H9 (cell line): ENCODE data around the gene EPHA3. TPM values are rescaled to one million over a fixed set of nuclear protein-coding genes. Genes with fewer than 3 reads are reported as not detected.

Source experiments
- DNase-seq: peaks from one replicate; pipeline ENCODE4 v3.0.0-alpha.2; 2017
- H2AFZ ChIP-seq: one replicate; pipeline ENCODE4 v1.6.1; 2013; ENCODE audit warnings: mild to moderate bottlenecking, low read length, control low read depth, moderate library complexity
- H2AK5ac ChIP-seq: 2 replicates; pipeline ENCODE4 v1.6.1; 2013; ENCODE audit warnings: low read length, control low read depth, mixed read lengths; ENCODE audit not compliant: insufficient read length
- H2BK120ac ChIP-seq: one replicate; pipeline ENCODE4 v1.6.1; 2013; ENCODE audit warnings: low read depth, mild to moderate bottlenecking, low read length, control low read depth, inconsistent platforms; ENCODE audit not compliant: poor library complexity, severe bottlenecking
- H2BK12ac ChIP-seq: 2 replicates; pipeline ENCODE4 v1.6.1; 2013; ENCODE audit warnings: low read length, control low read depth, mixed read lengths, low read depth; ENCODE audit not compliant: insufficient read length
- H2BK15ac ChIP-seq: 2 replicates; pipeline ENCODE4 v1.6.1; 2013; ENCODE audit warnings: low read depth, low read length, control low read depth
- H2BK20ac ChIP-seq: one replicate; pipeline ENCODE4 v1.6.1; 2013; ENCODE audit warnings: low read depth, mild to moderate bottlenecking, low read length, control low read depth, inconsistent platforms; ENCODE audit not compliant: poor library complexity, severe bottlenecking
- H2BK5ac ChIP-seq: 2 replicates; pipeline ENCODE4 v1.6.1; 2013; ENCODE audit warnings: low read length, control low read depth, mixed read lengths; ENCODE audit not compliant: insufficient read length
- H3K14ac ChIP-seq: 2 replicates; pipeline ENCODE4 v1.6.1; 2013; ENCODE audit warnings: low read length, control low read depth; ENCODE audit not compliant: insufficient read depth
- H3K18ac ChIP-seq: 2 replicates; pipeline ENCODE4 v1.6.1; 2013; ENCODE audit warnings: low read depth, mild to moderate bottlenecking, mixed read lengths, low read length, control low read depth; ENCODE audit not compliant: insufficient read length
- H3K23ac ChIP-seq: 2 replicates; pipeline ENCODE4 v1.6.1; 2013; ENCODE audit warnings: low read length, control low read depth, mixed read lengths, low read depth; ENCODE audit not compliant: insufficient read length
- H3K23me2 ChIP-seq: 2 replicates; pipeline ENCODE4 v1.6.1; 2013; ENCODE audit warnings: low read depth, mild to moderate bottlenecking, mixed read lengths, low read length, control low read depth; ENCODE audit not compliant: insufficient read length, poor library complexity, severe bottlenecking
- H3K27ac ChIP-seq: 2 replicates; pipeline ENCODE4 v1.5.1; 2013; ENCODE audit warnings: low read length, control low read depth, mixed read lengths, low read depth; ENCODE audit not compliant: insufficient read length
- H3K27me3 ChIP-seq: 2 replicates; pipeline ENCODE4 v1.6.1; 2013; ENCODE audit warnings: low read length, control low read depth, inconsistent platforms; ENCODE audit not compliant: insufficient read depth
- H3K4ac ChIP-seq: 2 replicates; pipeline ENCODE4 v1.6.1; 2013; ENCODE audit warnings: low read depth, mild to moderate bottlenecking, control low read depth, inconsistent platforms, low read length, moderate library complexity
- H3K4me1 ChIP-seq: 2 replicates; pipeline ENCODE4 v1.6.1; 2013; ENCODE audit warnings: low read length, control low read depth, inconsistent platforms; ENCODE audit not compliant: insufficient read depth
- H3K4me2 ChIP-seq: 2 replicates; pipeline ENCODE4 v1.6.1; 2013; ENCODE audit warnings: low read length, control low read depth, mixed read lengths; ENCODE audit not compliant: insufficient read length, insufficient read depth
- H3K56ac ChIP-seq: 2 replicates; pipeline ENCODE4 v1.6.1; 2013; ENCODE audit warnings: low read depth, mild to moderate bottlenecking, mixed read lengths, low read length, control low read depth; ENCODE audit not compliant: insufficient read length
- H3K79me1 ChIP-seq: 2 replicates; pipeline ENCODE4 v1.6.1; 2013; ENCODE audit warnings: low read depth, mild to moderate bottlenecking, moderate library complexity, low read length, control low read depth, inconsistent platforms; ENCODE audit not compliant: insufficient read depth, poor library complexity, severe bottlenecking
- H3K79me2 ChIP-seq: 2 replicates; pipeline ENCODE4 v1.6.1; 2013; ENCODE audit warnings: low read length, control low read depth, inconsistent platforms; ENCODE audit not compliant: insufficient read depth
- H3K9ac ChIP-seq: 2 replicates; pipeline ENCODE4 v1.6.1; 2013; ENCODE audit warnings: low read length, control low read depth, mixed read lengths; ENCODE audit not compliant: insufficient read length; ENCODE audit errors: extremely low read depth
- H3K9me3 ChIP-seq: one replicate; pipeline ENCODE4 v1.6.1; 2013; ENCODE audit warnings: low read depth, low read length, inconsistent platforms; ENCODE audit not compliant: control insufficient read depth
- H3T11ph ChIP-seq: one replicate; pipeline ENCODE4 v1.6.1; 2013; ENCODE audit warnings: mild to moderate bottlenecking, low read length, control low read depth, inconsistent platforms
- H4K20me1 ChIP-seq: one replicate; pipeline ENCODE4 v1.6.1; 2013; ENCODE audit not compliant: control insufficient read depth, insufficient read length, insufficient read depth
- H4K5ac ChIP-seq: 2 replicates; pipeline ENCODE4 v1.6.1; 2013; ENCODE audit warnings: low read depth, mild to moderate bottlenecking, mixed read lengths, low read length, control low read depth; ENCODE audit not compliant: insufficient read length
- H4K8ac ChIP-seq: replicated peaks from 2 replicates; pipeline ENCODE4 v1.6.1; 2013; ENCODE audit warnings: low read length, control low read depth, mixed read lengths, low read depth; ENCODE audit not compliant: insufficient read length
- H4K91ac ChIP-seq: 2 replicates; pipeline ENCODE4 v1.6.1; 2013; ENCODE audit warnings: low read depth, mild to moderate bottlenecking, moderate library complexity, mixed read lengths, low read length, control low read depth; ENCODE audit not compliant: insufficient read length
- H3K27ac Mint-ChIP-seq, 3 experiments: 2 replicates in 2 of 3; 3 replicates in 1 of 3; pipeline ENCODE4 v1.8.0; 2020 to 2021; ENCODE audit warnings: mixed read lengths in 3 of 3, mild to moderate bottlenecking in 1 of 3, moderate library complexity in 1 of 3
- H3K27me3 Mint-ChIP-seq: 2 replicates; pipeline ENCODE4 v1.8.0; 2021; ENCODE audit warnings: low read depth, mild to moderate bottlenecking, moderate library complexity, mixed read lengths
- H3K36me3 Mint-ChIP-seq, 3 experiments: 2 replicates in 2 of 3; 3 replicates in 1 of 3; pipeline ENCODE4 v1.8.0; 2020 to 2021; ENCODE audit warnings: low read depth in 3 of 3, mixed read lengths in 3 of 3; ENCODE audit not compliant: insufficient read depth in 1 of 3
- H3K4me1 Mint-ChIP-seq, 2 experiments: 2 replicates each; pipeline ENCODE4 v1.8.0; 2020; ENCODE audit warnings: mixed read lengths in 2 of 2
- H3K4me3 Mint-ChIP-seq, 2 experiments: 2 replicates in 1 of 2; 3 replicates in 1 of 2; pipeline ENCODE4 v1.8.0; 2020 to 2021; ENCODE audit warnings: mild to moderate bottlenecking in 2 of 2, mixed read lengths in 2 of 2, moderate library complexity in 1 of 2
- H3K9me3 Mint-ChIP-seq, 2 experiments: 2 replicates in 1 of 2; 3 replicates in 1 of 2; pipeline ENCODE4 v1.8.0; 2020; ENCODE audit warnings: mild to moderate bottlenecking in 2 of 2, mixed read lengths in 2 of 2, moderate library complexity in 1 of 2
- WGBS: extraction: QIAGEN DNeasy Blood & Tissue Kit; methylation state at CpG from one replicate; pipeline ENCODE4 v1.1.7; 2013; ENCODE audit warnings: missing lambda C conversion rate, low lambda C conversion rate, mixed read lengths; ENCODE audit not compliant: insufficient read length; ENCODE audit errors: extremely low coverage; 5-methylcytosine and 5-hydroxymethylcytosine counted together
- total RNA-seq: library from RNA; stranded (reverse); gene quantifications from 2 replicates; pipeline ENCODE4 v1.2.1, GENCODE V29; 2021
- TF ChIP-seq, protein P1 (sequence below): fragments of 200-600 bp; sonication (generic); conservative IDR thresholded peaks from 3 replicates; pipeline ENCODE4 v1.8.0; 2021; ENCODE audit warnings: antibody characterized with exemption, mild to moderate bottlenecking

EPHA3 gene
- total RNA-seq, 1 experiment from 2014 or later: 0.66 TPM

DNA sequence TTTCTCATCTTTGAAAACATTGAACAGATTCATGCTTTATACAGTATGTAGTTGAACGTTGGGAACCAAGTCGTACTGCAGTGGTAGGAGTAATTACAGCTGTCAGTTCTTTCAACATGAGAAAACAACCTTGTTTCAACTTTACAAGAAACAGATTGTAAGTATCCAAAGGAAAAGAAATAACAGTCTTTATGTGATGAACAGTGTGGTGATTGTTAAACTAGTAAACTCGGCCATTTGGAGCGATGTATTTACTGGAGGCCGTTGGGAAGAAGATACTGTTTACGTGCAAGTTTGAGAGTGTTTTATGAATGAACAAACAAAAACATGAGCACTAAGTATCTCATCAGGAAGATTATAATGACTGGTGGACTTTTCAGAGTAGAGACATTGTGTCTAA is 48.4 kb downstream of the EPHA3 start:
- Histone ChIP-seq H3K18ac (no peak overlapping the region), H2BK120ac (no peak overlapping the region), H2BK5ac (no peak overlapping the region), H3K79me2 (no peaks in the 10 kb centered on the region), H3T11ph (no peak overlapping the region), H3K56ac (no peak overlapping the region), H2AK5ac (no peak overlapping the region), H3K4me2 (no peak overlapping the region), H3K23ac (no peak overlapping the region), H2BK15ac (no peak overlapping the region), H4K91ac (no peak overlapping the region), H2BK20ac (no peak overlapping the region), H3K27me3 (no peaks in the 10 kb centered on the region), H3K27ac (no peak overlapping the region), H3K4ac (no peak overlapping the region), H4K20me1 (no peaks in the 10 kb centered on the region), H3K4me1 (no peaks in the 10 kb centered on the region), H3K79me1 (no peaks in the 10 kb centered on the region), H2AFZ (no peak overlapping the region), H4K8ac (no peak overlapping the region), H3K23me2 (no peaks in the 10 kb centered on the region), H3K9ac (no peak overlapping the region), H4K5ac (no peak overlapping the region), H3K9me3 (no peaks in the 10 kb centered on the region), H2BK12ac (no peak overlapping the region), H3K14ac (no peak overlapping the region)
- Mint-ChIP-seq H3K4me3 (no peak overlapping the region), H3K27ac (no peak overlapping the region), H3K4me1 (no peaks in the 10 kb centered on the region), H3K9me3 (no peaks in the 10 kb centered on the region), H3K27me3 (no peaks in the 10 kb centered on the region), H3K36me3 (no peaks in the 10 kb centered on the region)
- WGBS: no CpG with 5 or more reads among the region's 6 CpGs
- TF ChIP-seq, protein P1, sequence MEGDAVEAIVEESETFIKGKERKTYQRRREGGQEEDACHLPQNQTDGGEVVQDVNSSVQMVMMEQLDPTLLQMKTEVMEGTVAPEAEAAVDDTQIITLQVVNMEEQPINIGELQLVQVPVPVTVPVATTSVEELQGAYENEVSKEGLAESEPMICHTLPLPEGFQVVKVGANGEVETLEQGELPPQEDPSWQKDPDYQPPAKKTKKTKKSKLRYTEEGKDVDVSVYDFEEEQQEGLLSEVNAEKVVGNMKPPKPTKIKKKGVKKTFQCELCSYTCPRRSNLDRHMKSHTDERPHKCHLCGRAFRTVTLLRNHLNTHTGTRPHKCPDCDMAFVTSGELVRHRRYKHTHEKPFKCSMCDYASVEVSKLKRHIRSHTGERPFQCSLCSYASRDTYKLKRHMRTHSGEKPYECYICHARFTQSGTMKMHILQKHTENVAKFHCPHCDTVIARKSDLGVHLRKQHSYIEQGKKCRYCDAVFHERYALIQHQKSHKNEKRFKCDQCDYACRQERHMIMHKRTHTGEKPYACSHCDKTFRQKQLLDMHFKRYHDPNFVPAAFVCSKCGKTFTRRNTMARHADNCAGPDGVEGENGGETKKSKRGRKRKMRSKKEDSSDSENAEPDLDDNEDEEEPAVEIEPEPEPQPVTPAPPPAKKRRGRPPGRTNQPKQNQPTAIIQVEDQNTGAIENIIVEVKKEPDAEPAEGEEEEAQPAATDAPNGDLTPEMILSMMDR: no peak
- DNase-seq: no peak
